Activated B cell treated with CpG ODN at 0.5 μM for 24 hours (primary cell): ENCODE data around the gene DUOX2. TPM values are rescaled to one million over a fixed set of nuclear protein-coding genes. Genes with fewer than 3 reads are reported as not detected.
"Not testable (repeated sequence)": the region's sequence is repeated elsewhere in the genome, so short reads cannot be mapped to it uniquely, and the experiment has no call there.

Experiments
- ATAC-seq: fragments of 200-7000 bp; cut with Tn5 transposase; one replicate; pipeline ENCODE4 v1.10.0; 2021; ENCODE audit warnings: low read depth, mild to moderate bottlenecking, moderate library complexity
- CTCF ChIA-PET: fragments of 350-600 bp; sonication (Branson Sonifier 250); formaldehyde crosslinking; loops from one replicate; lab custom pipeline; 2021; ENCODE audit warnings: antibody characterized with exemption; lab: Charles Lee
- POLR2A ChIA-PET: fragments of 350-600 bp; sonication (Branson Sonifier 250); formaldehyde crosslinking; loops from one replicate; lab custom pipeline; 2021; ENCODE audit warnings: antibody characterized with exemption; lab: Charles Lee
- DNase-seq: peaks from one replicate; pipeline ENCODE4 v3.0.0; 2022
- H3K27ac Mint-ChIP-seq: one replicate; pipeline ENCODE4 v1.8.0; 2020; ENCODE audit warnings: mixed read lengths
- H3K27me3 Mint-ChIP-seq: one replicate; pipeline ENCODE4 v1.8.0; 2021; ENCODE audit warnings: mixed read lengths
- H3K36me3 Mint-ChIP-seq: one replicate; pipeline ENCODE4 v1.8.0; 2021; ENCODE audit warnings: low read depth, mixed read lengths
- H3K4me1 Mint-ChIP-seq: one replicate; pipeline ENCODE4 v1.8.0; 2021; ENCODE audit warnings: mixed read lengths
- H3K4me3 Mint-ChIP-seq: one replicate; pipeline ENCODE4 v1.8.0; 2020; ENCODE audit warnings: mild to moderate bottlenecking, mixed read lengths
- H3K9me3 Mint-ChIP-seq: one replicate; pipeline ENCODE4 v1.8.0; 2020; ENCODE audit warnings: mixed read lengths
- CTCF ChIP-seq: fragments of 200-600 bp; IDR thresholded peaks from one replicate; pipeline ENCODE4 v1.8.0; 2022; ENCODE audit warnings: antibody characterized with exemption, mild to moderate bottlenecking
- intact Hi-C: fragments of 100-400 bp; cut with micrococcal nuclease; formaldehyde crosslinking; loops from one replicate; pipeline ENCODE4 v1.15.1; 2024
- total RNA-seq: library from RNA; stranded (reverse); gene quantifications from 2 replicates; pipeline ENCODE4 v1.2.3, GENCODE V29; 2022

DUOX2 gene
- total RNA-seq, 1 donor from 2014 or later = not detected

- peaks cover 30% of the 10 kb centered on the region for H3K27me3 Mint-ChIP-seq
- no peaks in the 10 kb centered on the region for H3K36me3 Mint-ChIP-seq
- H3K9me3 Mint-ChIP-seq = no peaks in the 10 kb centered on the region
- ChIA-PET CTCF (no interaction called here), POLR2A (interaction anchor here (0.6 kb wide), 1 partner anchor 239 kb away, joined by 11 read pairs; no protein-coding TSS in a partner anchor)
- DNase-seq = no peak
- intact Hi-C loops = no loop called here
- no peak overlapping the region for H3K27ac Mint-ChIP-seq
- H3K4me1 Mint-ChIP-seq = no peaks in the 10 kb centered on the region
- ATAC-seq = no peak
- TF ChIP-seq CTCF = no peak
- H3K4me3 Mint-ChIP-seq = no peak overlapping the region
Measured at GRCh38 chr15:45088801-45089711, 24.9 kb downstream of the DUOX2 start.

DNA sequence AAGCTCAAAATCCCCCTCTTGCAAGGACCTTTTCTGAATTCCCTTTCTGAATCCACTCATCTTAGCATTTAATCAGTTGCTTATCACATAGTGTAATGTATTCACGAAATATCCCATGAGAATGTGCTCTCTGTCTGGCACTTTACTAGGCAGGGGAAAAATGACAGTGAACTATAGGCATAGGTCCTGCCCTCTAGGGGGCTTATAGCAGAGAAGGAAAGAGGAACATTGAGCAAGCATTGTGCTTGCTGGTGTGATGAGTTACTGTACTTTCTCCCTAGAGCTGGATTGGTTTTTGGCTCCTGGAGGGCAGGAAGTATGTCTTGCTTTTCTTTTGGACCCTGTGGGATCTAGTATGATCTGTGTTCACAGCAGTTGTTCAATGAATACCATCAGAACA is 26.5 kb downstream of the DUOX2 start:
- ATAC-seq = no peak
- CTCF ChIA-PET = no interaction called here

GRCh38 chr15:45084163-45084562 is 29.8 kb downstream of the DUOX2 start:
- ChIA-PET POLR2A (no interaction called here), CTCF (no interaction called here)
- Mint-ChIP-seq H3K4me1 (no peaks in the 10 kb centered on the region), H3K9me3 (no peaks in the 10 kb centered on the region), H3K4me3 (no peak overlapping the region), H3K36me3 (no peaks in the 10 kb centered on the region), H3K27me3 (peaks cover 22% of the 10 kb centered on the region), H3K27ac (no peak overlapping the region)
- no peak for DNase-seq
- intact Hi-C loops = no loop called here
- no peak for ATAC-seq
- TF ChIP-seq CTCF = no peak

More for the DNA sequence above, 26.5 kb downstream of the DUOX2 start:
- POLR2A ChIA-PET = no interaction called here
- no peaks in the 10 kb centered on the region for H3K36me3 Mint-ChIP-seq
- H3K9me3 Mint-ChIP-seq = no peaks in the 10 kb centered on the region
- TF ChIP-seq CTCF = no peak
- H3K4me3 Mint-ChIP-seq = no peak overlapping the region
- intact Hi-C loops = no loop called here
- no peak overlapping the region for H3K27ac Mint-ChIP-seq
- DNase-seq = no peak
- H3K4me1 Mint-ChIP-seq = no peaks in the 10 kb centered on the region
- H3K27me3 Mint-ChIP-seq = peaks cover 32% of the 10 kb centered on the region

- H3K27me3 Mint-ChIP-seq = peaks cover 22% of the 10 kb centered on the region
- no peak for TF ChIP-seq CTCF
- ChIA-PET CTCF (interaction anchor here (1.2 kb wide), 1 partner anchor 47 kb away, joined by 3 read pairs; no protein-coding TSS in a partner anchor), POLR2A (no interaction called here)
- no peaks in the 10 kb centered on the region for H3K9me3 Mint-ChIP-seq
- no peaks in the 10 kb centered on the region for H3K4me1 Mint-ChIP-seq
- DNase-seq (no peak), ATAC-seq (no peak)
- no peaks in the 10 kb centered on the region for H3K36me3 Mint-ChIP-seq
- intact Hi-C loops = no loop called here
- H3K4me3 Mint-ChIP-seq = no peak overlapping the region
- no peak overlapping the region for H3K27ac Mint-ChIP-seq
Measured at GRCh38 chr15:45083223-45083622, 30.7 kb downstream of the DUOX2 start.

DNA sequence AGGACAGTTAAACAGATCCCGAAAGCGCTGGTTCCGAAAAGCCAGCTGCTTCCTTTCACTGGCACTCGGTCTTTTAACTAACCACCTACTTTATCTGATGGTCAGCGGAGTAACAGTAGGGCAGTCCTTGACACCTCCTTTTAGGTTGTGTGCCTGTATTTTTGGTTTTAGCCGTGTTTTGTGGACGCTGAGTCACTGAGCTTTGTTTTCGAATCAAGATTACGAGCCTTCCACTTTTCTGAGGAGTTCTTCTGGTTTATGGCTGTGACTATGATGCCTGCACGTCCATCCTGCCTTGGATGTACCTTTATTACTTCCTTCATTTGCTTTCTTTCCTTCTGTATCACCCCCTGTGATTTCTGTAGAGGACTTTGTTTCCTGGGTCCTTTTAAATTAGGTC is 31.6 kb downstream of the DUOX2 start:
- DNase-seq, H3K4me1 Mint-ChIP-seq, POLR2A ChIA-PET, H3K36me3 Mint-ChIP-seq, H3K4me3 Mint-ChIP-seq, H3K27ac Mint-ChIP-seq, H3K9me3 Mint-ChIP-seq, intact Hi-C loops, ATAC-seq: not testable (repeated sequence)
- peaks cover 21% of the 10 kb centered on the region for H3K27me3 Mint-ChIP-seq
- CTCF ChIA-PET = interaction anchor here (1.2 kb wide), 1 partner anchor 46 kb away, joined by 3 read pairs; no protein-coding TSS in a partner anchor

DNA sequence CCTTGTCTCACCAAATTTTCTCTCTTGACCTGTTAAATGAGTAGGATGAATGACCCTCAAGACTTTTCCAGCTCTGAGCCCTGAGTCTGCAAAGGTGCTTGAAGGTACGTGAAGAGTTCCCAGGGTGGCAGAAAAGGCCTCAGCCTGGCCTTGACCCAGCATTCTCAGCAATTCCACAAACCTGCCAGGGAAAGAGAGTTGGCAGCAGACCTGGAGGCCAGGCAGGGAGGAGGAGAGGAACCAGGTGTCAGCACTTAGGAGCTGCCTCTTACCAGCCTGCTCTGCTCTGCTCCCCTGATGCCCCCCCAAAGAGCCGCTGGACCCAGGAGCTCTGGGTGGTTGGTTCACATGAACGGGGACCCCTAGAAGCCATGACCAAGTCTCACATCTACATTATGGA is 33.4 kb downstream of the DUOX2 start:
- intact Hi-C loops = not testable (repeated sequence)
- POLR2A ChIA-PET = interaction anchor here (0.7 kb wide), 1 partner anchor 15 kb away, joined by 3 read pairs; no protein-coding TSS in a partner anchor

DNA sequence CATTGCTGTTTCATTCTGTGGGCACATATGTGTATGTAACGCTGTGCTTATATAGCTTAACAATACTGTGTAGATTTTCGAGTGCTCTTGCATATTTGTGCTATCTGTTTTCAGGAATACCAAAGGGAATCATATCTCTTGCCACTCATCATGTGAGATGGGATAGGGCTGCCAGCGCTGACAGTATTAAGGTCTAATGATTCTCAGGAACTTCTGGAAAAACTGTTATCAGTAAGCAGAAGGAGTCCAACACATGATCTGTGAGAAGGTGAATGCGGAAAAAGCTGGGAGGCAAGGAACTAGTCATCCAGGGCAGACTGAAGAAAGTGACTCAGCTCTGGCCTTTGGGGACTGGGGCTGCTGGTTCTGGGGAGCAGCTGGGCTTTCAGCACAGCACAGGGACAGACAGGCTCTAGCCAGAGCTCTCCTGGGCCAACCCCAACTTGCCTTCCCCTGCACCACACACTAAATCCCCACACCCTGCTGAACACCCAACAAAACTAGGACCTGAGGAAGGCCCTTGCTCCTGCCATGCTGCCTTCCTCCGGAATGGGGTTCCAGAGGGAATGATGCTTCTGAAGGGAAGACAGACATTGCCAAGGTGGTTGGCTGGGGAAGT is 34.2 kb downstream of the DUOX2 start:
- CTCF ChIA-PET, H3K27ac Mint-ChIP-seq, H3K4me1 Mint-ChIP-seq, intact Hi-C loops, H3K27me3 Mint-ChIP-seq, H3K4me3 Mint-ChIP-seq, H3K9me3 Mint-ChIP-seq, DNase-seq, POLR2A ChIA-PET, ATAC-seq, H3K36me3 Mint-ChIP-seq: not testable (repeated sequence)

More for the DNA sequence above, 33.4 kb downstream of the DUOX2 start:
- H3K27ac Mint-ChIP-seq, H3K36me3 Mint-ChIP-seq, DNase-seq, H3K9me3 Mint-ChIP-seq, H3K4me1 Mint-ChIP-seq, H3K4me3 Mint-ChIP-seq, CTCF ChIA-PET, ATAC-seq: not testable (repeated sequence)
- peaks cover 14% of the 10 kb centered on the region for H3K27me3 Mint-ChIP-seq

DNA sequence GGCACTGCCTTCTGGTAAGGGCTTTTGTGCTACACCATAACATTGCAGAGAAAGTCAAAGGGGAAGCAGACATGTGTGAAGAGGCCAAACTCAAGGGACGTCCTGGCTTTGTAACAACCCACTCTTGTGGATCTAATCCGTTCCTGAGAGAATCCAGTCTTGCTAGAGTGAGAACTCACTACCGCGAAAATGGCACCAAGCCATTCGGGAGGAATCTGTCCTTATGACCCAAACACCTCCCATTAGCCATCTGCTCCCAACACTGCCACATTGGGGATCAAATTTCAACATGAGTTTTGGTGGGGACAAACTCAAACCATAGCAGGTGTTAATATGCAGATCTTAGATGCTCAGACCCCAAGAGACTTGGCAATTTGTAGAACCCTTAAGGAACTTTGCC is 34.8 kb downstream of the DUOX2 start:
- H3K27ac Mint-ChIP-seq, CTCF ChIA-PET, H3K9me3 Mint-ChIP-seq, H3K4me1 Mint-ChIP-seq, H3K36me3 Mint-ChIP-seq, DNase-seq, H3K4me3 Mint-ChIP-seq, intact Hi-C loops, H3K27me3 Mint-ChIP-seq, POLR2A ChIA-PET, ATAC-seq: not testable (repeated sequence)
